ENCODE data around the gene RCVRN.

The RCVRN gene

GRCh38 chr17:9905078-9905415, at the start of gene RCVRN:
Gene RCVRN (minus strand): TSS chr17:9905271. CDS start chr17:9905180, 91 bp downstream.
- DNase-seq, result no peak

DNA sequence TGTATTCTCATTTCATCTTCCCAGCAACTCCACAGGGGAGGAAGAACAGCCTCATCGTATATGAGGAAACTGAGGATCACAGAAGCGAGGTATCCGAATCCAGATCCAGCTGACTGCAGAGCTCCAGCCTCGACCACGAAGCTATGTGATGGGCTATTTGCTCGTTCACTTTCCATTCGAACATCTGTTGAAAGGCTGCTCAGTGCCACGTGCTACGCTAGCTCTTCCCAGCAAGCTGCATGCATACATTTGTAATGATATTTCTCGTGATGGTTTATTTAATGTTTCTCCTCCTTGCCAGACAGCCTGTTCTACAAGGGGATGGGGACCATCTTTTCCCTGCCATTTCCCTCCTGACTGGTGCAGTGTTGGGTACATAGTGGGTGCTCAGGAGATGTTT, 48.4 kb upstream of the RCVRN start:
- no peak for DNase-seq

DNA sequence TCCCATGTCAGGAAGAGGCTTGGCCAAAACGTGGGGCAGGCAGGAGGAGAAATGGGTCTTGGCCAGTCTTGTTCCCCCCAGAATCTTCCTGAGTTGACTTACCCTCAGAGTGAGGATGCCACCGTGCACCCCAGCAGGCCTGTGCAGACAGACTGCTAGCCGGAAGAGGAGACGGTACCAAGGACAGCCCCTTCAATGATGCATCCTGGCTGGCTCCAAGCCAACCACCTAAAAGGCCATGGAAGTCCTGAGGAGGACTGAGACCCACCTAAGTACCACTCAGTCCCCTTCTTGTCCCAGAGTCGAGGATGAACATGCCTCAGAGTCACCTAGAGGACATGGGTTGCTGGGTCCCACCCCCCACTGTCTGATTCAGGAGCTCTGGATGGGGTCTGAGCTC, 46.7 kb upstream of the RCVRN start:
- DNase-seq, result no peak

GRCh38 chr17:9948928-9949327, 43.9 kb upstream of the RCVRN start:
- DNase-seq, result no peak

DNA sequence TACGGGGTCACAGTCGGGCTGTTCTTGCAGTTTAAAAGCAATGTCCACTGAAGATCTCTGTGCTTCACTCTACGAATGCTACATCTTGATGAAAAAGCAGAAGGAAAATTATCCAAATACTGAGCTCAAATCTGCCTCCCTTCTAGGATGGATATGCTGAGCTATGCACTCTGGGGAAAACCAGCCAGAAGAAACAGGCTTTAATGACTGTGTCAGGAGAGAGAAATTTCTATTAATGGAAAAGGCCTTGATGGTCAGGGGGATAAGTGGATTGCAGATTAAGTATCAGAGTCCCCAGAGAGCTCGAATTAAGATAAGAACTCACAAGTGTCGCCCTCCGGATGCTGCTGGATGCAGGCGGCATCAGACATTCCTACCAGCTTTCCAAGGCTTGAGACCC, 39.6 kb upstream of the RCVRN start:
- no peak for DNase-seq

DNA sequence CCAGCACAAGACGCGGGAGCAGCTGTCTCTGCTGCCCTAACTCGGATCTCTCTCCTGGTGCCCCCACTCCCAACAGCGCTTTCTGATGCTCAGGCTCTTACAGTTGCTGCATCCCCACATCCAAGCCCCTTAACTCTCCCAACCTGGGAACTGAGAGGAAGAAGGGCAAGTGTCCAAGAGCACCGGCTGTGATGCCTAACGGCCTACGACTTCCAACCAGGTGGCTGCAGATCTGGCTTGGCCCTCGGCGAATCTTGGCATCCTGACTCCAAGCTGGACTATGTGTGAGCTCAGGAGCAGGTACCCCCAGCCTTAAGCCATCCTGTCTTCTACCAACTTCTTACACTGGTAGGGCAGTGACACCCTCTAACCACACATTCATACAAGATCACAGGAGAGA, 38.3 kb upstream of the RCVRN start:
- no peak for DNase-seq

GRCh38 chr17:9942885-9943284, 37.8 kb upstream of the RCVRN start:
- no peak for DNase-seq

GRCh38 chr17:9941305-9941704, 36.2 kb upstream of the RCVRN start:
- DNase-seq, result no peak

GRCh38 chr17:9940841-9941240, 35.8 kb upstream of the RCVRN start:
- DNase-seq, result no peak

- DNase-seq, result no peak
These were observed 33.7 kb upstream of the RCVRN start for GRCh38 chr17:9938764-9939163.

GRCh38 chr17:9937901-9938300, 32.8 kb upstream of the RCVRN start:
- DNase-seq, result no peak

GRCh38 chr17:9937241-9937761, 32.2 kb upstream of the RCVRN start:
- DNase-seq, result no peak

GRCh38 chr17:9936095-9936494, 31.0 kb upstream of the RCVRN start:
- no peak for DNase-seq

DNA sequence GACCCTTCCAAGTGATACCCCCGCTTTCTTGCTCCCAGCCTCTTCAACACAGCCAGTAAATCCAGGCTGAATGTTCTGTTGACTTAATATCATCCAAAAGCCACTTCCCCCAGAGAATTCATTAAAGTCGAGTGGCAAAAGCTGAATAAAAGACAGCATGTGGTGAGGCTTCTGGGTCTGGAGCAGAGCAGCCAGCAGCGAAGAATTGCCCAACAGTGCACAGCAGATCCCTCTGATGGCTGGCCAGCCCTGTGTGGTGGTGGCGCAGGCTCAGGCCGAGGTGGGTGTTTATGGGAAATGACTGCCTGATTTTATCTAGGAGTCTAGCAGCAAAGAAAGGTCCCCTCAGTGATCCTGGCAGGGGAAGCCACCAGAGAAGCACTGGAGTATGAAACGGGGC, 30.3 kb upstream of the RCVRN start:
- DNase-seq, result no peak

GRCh38 chr17:9934331-9934730, 29.3 kb upstream of the RCVRN start:
- no peak for DNase-seq

DNA sequence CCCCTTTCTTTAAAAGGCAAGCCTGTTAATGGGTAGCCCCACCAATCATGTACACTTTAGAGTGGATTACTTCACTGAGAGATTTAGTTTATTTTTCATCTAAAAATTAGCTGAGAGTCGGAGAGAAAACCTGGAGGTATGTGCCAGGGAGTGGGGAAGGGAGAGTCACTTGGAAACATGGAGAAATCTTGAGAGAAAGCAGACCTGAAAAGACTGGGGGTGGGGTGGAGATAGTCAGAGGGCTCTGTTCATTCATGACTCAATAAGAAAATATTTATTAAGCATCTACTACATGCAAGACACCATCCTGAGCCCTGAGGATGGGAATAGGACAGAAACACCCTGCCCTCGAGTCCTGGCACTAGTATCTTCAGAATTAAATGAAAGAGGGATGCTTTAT, 27.4 kb upstream of the RCVRN start:
- DNase-seq, result no peak

GRCh38 chr17:9931144-9931741, 26.2 kb upstream of the RCVRN start:
- DNase-seq, result no peak

DNA sequence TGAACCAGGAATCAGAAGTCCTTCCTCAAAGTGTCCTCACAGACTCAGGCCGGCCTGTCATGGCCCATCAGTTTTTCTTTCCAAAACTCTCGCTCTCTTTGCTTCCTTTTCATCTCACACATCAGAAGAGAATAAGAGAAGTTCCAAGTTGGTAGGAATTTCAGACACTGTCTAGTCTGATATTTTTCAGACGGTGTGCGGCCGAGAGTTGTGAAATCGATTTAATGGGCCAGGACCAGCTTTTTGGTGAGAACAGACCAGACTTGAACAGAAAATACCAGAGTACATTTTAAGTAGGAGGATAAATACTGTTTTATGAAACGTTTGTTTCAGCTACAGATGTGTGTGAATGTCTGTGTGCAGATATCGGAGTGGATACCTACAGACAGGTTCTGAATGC, 24.8 kb upstream of the RCVRN start:
- no peak for DNase-seq

DNA sequence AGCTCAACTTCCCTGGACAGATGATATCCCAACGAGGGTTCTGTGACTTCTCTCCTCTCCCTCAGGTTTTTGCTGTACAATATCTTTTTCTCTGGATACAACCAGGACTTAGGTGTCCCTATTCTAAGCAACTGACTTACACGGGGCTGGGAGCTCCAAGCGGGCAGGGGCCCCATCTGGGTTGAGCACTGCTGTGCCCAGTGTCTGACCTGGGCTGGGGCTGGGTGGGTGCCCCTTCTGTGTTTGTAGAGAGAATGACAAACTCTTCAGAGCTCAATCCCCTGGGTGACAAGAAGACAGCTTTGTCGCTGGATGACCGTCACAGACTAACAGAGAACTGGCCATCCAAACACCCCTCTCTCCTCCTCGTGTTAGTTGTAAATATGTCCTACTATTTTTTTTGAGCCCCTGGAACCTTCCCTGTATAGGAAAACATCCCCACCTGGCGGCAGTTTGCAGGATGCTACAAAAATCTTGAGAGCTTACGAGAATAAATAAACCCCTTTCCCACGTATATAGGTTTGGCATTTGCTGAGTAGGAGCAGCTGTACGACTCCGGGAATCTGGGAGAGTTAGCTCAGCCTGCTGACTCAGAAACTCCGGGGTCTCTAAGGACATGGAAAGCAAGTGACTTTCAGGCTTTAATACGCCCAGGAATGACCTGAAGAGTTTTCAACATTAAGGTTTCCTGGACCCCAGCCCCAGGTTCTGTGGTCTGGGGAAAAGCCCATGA, 23.7 kb upstream of the RCVRN start:
- no peak for DNase-seq

- DNase-seq, result no peak
These were observed 21.2 kb upstream of the RCVRN start for GRCh38 chr17:9926150-9926804.

- DNase-seq, result no peak
These were observed 20.4 kb upstream of the RCVRN start for GRCh38 chr17:9925457-9925856.

GRCh38 chr17:9924735-9925191, 19.7 kb upstream of the RCVRN start:
- DNase-seq, result peak; percentile 53

GRCh38 chr17:9922012-9922848, 17.2 kb upstream of the RCVRN start:
- no peak for DNase-seq

Measured in NCI-H1694 (cell line).